Epithelial cell of proximal tubule (primary cell): ENCODE measurements around the gene GLUL. TPM values are rescaled to one million over a fixed set of nuclear protein-coding genes. Genes with fewer than 3 reads are reported as not detected.

ENCODE experiments used
- DNase-seq: peaks from one replicate; pipeline ENCODE4 v3.0.0-alpha.2; 2011; ENCODE audit warnings: low read depth
- H3K4me3 ChIP-seq: 2 replicates; pipeline ENCODE4 v1.5.1; 2011; ENCODE audit warnings: low read depth, mild to moderate bottlenecking, low read length
- total RNA-seq: library from RNA; depleted of rRNA; stranded (reverse); fragments of >200 nt; gene quantifications from 2 replicates; pipeline ENCODE4 v1.2.3, GENCODE V29; 2015
- TF ChIP-seq, protein P1 (sequence below): conservative IDR thresholded peaks from 2 replicates; pipeline ENCODE4 v1.5.1; 2012; ENCODE audit warnings: low read depth, mild to moderate bottlenecking, low read length

GLUL gene
- total RNA-seq, 1 donor from 2014 or later, result 137 TPM

DNA sequence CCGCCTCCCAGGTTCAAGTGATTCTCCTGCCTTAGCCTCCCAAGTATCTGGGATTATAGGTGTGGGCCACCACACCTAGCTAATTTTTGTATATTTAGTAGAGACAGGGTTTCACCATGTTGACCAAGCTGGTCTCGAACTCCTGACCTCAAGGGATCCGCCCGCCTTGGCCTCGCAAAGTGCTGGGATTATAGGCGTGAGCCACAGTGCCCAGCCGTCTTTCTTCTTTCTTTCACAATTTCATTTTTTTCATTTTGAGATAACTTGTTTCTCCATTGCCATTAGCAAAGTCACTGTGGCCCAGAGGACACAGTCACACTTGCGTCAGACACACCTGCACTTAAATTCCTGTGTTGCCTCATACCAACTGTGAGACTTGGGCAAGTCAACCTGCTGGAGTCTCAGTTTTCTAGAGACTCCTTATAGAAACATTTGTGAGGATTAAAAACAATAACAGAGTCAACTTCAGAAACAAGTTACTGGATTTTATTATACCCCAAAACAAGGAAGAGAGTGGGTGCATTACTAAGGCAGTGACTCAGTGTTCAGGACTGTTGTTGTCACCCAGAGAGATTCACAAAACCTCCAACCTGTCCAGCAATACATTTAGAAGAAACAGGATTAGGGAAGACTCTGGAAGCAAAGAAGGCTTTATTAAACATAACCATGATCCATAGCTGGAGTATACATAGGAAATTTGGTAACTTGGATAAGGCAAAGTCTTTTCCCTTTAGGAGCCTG lies 6.2 kb upstream of the GLUL start:
- TF ChIP-seq, protein P1, sequence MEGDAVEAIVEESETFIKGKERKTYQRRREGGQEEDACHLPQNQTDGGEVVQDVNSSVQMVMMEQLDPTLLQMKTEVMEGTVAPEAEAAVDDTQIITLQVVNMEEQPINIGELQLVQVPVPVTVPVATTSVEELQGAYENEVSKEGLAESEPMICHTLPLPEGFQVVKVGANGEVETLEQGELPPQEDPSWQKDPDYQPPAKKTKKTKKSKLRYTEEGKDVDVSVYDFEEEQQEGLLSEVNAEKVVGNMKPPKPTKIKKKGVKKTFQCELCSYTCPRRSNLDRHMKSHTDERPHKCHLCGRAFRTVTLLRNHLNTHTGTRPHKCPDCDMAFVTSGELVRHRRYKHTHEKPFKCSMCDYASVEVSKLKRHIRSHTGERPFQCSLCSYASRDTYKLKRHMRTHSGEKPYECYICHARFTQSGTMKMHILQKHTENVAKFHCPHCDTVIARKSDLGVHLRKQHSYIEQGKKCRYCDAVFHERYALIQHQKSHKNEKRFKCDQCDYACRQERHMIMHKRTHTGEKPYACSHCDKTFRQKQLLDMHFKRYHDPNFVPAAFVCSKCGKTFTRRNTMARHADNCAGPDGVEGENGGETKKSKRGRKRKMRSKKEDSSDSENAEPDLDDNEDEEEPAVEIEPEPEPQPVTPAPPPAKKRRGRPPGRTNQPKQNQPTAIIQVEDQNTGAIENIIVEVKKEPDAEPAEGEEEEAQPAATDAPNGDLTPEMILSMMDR, result no peak
- H3K4me3 ChIP-seq, result no peak overlapping the region
- no peak for DNase-seq

DNA sequence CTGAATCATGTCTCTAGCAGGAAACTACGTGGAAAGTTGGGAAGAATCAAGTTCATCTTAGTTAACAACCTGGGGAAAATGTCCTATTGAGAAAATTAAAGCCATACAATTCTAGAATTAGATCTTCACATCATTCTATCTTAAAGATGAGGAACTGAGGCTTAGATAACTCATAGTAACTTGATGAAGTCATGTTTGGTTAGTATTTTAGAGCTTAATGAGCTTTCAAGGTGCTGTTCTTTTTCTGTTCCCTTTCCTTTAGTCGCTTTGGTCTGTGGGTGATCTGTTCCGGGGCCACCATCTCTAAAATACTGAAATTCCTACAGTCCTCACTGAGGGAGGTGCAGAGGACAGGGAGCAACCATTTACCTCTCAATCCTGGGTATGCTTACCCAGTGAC lies 4.3 kb upstream of the GLUL start:
- TF ChIP-seq, protein P1, result no peak
- DNase-seq, result no peak
- H3K4me3 ChIP-seq, result no peak overlapping the region

DNA sequence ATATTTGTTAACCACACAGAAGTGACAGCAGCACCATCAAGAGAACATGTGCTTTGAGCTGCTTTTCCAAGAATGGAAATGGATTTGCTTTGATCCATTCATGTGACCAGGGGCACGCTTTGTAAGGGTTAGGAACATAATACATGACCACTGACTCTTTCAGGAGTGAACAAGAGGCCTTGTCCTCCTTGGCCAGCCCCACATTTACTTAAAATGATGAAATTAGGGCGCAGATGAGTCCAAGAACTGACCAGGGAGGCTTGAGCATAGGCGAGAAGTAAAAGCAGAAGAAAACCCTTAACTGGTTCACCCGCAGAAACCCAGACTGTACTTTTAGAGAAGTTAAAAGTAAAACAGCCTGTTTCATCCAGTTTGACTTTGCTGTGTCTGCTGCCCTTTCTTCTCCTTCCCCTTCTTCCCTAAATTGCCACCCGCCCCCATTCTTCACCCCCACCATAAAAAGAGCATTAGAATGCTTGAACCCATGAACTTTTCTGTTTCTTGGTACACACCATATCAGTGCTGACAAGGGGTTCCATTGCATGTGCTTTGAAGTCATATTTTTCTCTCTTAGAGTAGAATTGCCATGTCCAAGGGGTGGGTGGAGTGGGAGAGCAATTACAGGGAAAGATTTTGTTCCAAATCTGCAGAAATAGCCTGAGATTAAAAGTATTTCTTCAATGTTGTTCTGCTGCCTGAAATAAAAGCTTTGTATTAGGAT lies 2.6 kb upstream of the GLUL start:
- H3K4me3 ChIP-seq, result no peak overlapping the region
- TF ChIP-seq, protein P1, result no peak
- DNase-seq, result no peak

DNA sequence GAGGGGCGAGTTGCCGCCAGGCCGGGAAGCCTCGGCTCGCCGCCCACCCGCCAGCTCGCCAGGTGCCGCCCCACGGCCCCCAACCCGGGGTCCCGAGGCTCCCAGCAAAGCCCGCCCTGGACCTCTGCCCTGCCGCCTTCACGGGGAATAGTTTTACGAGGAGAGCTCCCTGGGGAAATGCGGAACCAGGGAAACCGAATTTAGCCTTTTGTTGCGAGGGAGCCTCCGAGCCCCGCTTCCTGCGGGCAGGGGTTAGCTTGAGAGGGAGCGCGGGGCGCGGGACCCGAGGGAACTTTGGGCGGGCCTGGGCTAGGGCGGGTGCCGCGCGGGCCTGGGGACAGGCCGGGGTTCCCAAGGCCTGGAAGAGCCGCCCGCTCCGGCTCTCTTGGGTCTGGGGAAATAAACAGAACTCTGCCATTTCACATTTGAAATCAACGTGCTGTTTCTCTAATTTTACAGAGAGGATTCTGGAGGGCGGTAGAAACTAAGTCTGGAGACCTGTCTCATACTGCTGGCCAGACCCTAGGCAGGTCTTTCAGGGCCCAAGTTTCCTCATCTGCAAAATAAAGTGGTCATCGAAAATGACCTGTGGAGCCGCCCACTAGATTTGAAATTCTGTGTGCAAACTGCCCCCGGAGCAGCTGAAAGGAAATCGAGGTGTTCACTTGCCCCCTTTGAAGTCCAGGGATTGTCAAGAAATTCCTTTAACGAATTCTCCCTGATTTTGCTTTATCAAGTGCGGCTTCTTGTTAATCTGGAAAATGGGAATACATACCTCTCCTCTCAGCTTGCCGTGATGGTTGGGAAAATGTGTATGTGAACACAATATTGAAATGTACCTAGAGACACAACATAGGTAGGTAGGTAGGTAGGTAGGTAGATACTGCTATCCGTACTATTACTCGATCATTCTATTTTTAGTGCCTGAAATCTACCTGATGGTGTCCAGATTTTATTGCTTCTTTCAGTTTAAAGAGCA lies 749 bp upstream of the GLUL start:
- H3K4me3 ChIP-seq, result peak overlapping the region; percentile 89
- TF ChIP-seq, protein P1, result no peak
- DNase-seq, result no peak

DNA sequence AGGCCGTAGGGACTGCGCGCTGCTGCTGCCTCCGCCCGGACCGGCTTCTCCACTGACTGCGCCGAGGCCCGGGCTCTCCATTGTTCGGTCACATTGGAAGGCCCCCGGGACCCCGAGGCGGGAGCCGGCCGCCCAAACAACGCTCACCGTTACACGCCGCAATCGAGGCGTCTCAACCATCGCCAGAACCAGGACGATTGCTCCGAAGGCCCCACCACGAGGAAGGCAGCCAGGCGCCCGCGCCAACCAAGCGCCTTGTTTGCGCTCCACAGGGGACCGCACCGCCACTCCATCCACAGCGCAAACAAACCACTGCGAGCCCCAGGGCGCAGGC lies 595 bp downstream of the GLUL start:
- DNase-seq, result no peak
- TF ChIP-seq, protein P1, result peak; percentile 17
- peak overlapping the region; percentile 89 for H3K4me3 ChIP-seq

DNA sequence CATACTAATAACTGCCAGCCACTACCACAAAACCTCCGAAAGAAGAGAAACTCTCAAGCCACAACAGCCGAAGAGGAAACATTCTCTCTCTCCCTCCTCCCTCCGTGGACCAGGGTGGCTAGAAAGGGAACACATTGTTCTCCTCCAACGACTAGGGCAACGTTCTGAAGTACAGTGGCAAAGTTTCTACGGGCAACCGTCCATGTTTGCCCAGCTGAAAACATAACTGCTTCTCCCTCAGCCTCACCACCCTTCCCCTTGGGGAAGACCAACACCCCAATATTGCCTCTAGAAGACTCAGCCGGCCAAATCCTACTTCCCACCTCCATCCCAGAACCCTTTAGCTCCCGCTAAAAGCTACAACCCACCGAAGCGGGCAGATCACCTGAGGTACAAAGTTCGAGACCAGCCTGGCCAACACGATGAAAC lies 2.0 kb downstream of the GLUL start:
- DNase-seq, result no peak
- TF ChIP-seq, protein P1, result no peak
- peak overlapping the region; percentile 89 for H3K4me3 ChIP-seq
